NCI-H2107 treated with DMSO at 0.1 percent for 48 hours (cell line): ENCODE results near the gene INSYN1.
"Not testable (repeated sequence)": the region's sequence is repeated elsewhere in the genome, so short reads cannot be mapped to it uniquely, and the experiment has no call there.

Source experiments
- DNase-seq: peaks from one replicate; lab custom pipeline; 2025; ENCODE audit not compliant: unreplicated experiment; lab: John Stamatoyannopoulos, UW

Gene INSYN1

DNA sequence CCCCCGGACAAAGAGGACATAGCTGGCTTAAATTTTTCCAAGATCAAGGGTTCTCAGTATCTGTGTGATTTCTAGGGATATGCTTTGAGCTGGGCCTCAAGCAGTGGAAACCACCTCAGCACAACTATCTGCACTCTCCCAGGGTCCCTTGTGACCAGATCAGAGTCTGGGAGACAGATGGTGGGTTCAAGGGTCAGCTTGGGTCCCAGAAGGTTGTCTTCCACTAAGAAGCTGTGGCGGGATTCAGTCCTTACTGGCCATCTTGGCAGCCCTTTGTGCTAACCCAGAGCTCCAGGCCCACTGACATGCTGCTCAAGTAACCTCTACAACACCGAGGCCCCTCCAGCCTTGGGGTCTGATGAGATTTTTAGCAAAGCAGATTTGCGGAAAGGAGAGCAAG is 2.7 kb downstream of the INSYN1 start:
- DNase-seq, result no peak

DNA sequence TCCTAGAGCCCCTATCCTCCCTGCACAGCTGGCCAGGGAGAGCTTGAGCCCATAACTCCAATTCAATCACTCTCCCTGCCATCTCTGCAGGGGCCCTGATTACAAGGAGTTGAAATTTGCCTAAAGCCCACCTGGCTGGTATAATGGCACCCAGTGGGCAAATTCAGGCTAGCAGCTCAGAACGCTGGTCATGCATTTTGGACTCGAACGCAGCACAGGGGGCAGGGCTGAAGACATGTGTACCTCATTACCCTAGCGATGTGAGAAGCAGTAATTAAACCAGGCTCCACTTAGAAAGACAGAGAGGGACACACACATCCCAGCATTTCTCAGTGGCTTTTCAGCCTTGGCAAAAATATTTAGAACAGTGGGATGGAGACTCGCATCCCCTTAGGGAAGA is 3.2 kb downstream of the INSYN1 start:
- no peak for DNase-seq

DNA sequence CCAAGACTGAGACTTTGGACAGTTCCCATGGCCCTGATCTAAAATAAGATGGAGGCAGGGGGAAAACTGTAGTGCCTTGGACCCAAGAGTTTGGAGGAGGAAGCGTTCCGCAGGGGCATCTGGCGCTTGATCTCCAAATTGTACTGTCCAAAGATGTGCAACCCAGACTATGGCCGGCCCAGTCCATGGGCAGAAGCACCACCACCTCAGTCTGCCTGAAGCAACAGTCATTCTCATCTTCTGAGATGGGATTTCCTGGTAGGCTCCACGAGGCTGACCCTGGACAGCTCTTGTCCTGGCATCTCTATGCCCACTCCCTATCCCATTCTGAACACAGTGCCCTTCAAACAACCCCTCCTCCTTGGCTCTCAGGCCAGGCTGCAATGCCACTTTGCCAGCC is 3.6 kb downstream of the INSYN1 start:
- DNase-seq, result no peak

DNA sequence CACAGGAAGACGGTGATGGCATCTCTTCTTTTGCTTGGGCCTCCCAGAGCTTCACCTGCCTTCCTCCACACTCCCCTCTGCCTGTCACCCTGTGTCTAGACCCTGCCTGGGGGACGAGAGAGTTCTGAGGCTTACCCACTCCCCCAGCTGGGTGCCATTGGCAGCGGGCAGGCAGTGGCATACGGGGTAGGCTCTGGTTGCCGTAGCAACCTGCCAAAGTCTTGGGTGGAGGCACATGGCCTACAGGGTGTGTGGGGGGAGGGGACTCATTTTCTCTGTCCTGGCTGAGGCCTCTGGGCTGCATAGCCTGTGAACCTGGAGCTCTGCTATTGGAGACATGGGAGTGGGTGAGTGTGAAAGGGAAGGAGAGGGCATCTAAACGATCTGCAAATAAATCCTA is 4.4 kb downstream of the INSYN1 start:
- no peak for DNase-seq

DNA sequence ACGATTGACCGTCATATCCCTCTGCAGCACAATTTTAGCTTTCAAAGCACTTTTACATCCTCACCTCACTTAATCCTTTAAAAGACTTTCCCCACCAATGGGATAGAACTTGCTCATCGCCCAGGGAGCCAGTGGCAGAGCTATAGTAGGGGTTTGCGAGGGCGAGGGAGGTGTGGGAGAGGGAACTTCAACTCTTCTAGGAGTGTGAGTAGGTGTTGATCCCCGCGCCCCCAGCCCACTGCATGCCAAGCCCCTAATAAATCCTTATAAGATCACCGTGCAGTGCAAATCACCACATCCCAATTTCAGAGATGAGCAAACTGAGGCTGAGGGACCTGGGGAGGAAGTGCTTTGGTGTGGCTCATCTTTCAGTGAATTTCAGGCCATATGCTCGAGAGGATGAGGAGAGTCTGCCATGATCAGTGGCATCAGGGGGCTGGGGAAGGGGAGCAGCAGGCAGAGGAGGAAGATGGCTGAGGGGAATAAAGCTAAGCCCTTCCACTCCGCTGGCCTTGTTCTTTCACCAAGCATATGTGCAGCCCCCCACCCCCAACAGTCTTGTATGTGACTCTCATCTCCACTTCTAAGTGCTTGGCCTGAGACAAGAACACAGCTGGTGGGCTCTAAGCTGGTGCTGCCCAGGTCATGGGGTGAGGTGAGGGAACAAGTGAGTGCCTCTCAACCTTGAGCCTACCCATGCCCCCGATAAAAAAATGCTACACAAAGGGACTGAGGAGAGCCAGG is 5.1 kb downstream of the INSYN1 start:
- DNase-seq, result no peak

DNA sequence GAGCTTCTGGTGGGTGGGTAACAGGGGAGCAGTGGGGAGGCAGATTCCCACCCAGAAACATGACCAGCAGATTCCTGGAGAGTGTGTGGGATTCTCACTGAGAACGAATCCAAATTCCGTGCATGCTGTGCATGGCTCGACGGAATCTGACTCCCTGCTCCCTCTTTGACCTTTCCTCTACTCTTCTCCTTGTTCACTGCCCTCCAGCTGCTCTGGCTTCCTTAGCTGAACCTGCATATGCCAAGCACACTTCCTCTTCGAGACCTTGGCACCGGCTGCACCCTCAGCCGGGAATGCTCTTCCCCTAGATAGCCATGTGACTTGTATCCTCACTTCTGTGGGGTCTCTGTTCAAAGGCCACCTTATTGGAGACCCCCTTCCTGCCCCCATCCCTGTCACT is 6.3 kb downstream of the INSYN1 start:
- DNase-seq, result no peak

DNA sequence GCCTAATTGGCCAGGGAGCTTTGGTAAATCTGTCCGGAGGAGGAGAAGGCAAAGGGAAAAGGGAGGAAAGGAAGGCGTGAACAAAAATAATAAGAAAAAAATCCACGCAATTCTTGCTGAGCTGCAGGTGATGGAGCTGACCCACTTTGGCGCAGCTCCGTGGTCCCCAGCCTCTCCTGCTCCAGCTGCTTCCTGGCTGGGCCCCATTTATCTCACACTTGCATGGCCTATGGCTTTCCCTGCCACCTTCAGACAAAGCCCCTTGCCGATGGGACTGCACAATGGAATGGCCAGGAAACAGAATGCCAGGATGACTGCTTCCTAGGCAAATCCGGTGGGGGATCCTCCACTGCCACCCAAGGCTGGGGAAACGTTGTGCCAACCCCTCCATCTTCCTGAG is 6.9 kb downstream of the INSYN1 start:
- DNase-seq, result no peak

DNA sequence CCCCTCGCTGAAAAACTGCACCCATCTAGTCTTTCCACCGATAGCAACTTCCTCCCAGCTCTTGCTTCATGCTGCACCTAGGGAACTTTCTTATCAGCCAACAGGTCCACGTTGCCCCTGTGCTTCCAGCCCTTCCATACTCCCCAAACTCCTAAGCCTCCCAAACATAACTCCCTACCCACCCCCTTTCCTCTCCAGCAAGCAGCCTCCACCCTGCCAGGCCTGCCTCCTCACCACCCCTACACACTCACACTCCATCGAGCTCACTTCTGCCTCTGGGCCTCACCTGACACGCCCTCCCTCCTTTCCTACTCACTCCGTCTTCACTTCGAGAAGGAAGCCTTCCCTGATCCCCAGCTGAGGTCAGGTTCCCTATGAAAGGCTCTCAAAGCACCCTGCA is 8.1 kb downstream of the INSYN1 start:
- DNase-seq, result no peak

DNA sequence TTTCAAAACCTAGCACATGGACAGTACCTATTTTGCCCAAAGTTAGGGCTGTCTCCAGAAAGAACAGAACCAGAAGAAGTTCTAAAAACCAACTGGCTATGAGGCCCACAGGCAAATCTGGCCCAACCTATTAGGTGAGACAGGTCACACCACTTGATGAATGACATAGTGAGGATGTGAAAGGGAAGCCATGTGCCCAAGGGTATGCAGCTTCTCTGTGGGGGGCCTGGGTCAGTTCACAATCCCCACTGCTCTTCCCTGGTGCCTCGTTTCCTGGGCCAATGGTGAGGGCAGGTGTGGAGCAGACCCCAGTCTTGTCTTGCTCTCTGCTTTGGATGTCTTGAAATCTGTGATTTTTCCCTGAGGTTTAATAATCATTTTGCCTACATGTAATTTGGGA is 8.9 kb downstream of the INSYN1 start:
- no peak for DNase-seq

DNA sequence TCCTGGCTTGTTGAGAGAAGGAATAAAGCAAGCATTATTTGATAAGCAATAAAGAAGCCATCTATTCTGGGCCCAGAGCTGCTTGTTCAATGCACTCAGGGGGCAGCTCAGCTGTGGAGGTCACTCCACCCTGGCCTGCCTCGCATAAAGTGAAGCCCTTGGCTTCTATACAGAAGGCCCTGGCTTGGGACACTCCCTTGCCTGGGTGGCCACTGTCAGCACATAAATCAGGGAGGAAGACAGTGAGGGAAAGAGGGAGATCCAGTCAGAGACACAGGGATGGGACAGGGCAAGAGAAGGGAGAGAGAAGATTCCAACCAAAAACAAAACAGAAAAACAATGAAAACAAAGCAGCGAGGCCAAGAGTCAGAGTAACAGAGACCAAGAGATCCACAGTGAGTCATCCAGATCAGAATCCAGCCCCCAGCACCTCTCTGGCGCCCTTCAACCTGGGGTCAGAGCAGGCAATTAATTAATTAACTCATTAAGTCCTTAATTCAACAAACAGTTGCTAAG is 11.8 kb downstream of the INSYN1 start:
- DNase-seq, result no peak

DNA sequence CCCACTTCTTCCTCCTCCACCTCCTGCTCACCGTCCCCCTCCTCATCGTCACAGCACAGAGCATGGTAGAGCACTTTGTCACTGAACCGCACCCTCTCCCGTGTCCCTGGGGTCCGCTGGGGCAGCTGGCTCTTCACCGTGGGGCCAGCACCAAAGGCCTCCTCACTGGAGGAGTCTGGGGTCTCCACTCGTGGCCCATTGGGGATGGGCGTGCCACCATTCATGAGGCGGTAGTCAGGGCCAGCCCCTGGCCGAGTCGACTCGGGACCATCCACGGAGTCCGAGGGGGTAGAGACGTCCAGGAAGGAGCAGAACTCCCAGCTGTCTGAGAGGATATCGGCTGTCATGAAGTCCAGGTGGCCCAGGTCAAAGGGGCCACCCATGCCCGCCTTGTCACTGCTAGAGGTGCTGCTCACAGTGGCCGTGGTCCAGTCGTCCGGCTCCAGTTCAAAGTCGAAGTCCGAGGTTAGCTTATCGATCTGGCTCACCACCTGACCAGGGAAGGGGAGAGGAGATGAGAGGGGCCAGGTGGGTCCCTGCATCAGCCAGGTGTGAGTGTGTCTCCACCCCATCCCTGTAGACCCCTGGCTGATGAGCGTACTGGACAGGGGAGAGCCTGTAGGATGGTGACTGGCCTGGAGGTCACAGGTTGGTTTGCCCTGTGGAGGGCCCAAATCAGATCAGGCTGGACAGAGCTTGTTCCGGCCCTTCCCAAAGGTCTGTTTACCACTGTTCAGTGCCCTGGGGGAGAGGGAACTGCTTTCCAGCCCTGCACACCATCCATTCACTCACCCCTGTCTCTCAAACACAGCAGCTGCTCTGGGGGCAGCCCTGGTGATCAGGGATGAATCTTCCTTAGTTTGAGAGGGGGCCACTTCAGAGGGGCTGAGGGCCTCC is 12.8 kb downstream of the INSYN1 start:
- DNase-seq, result no peak

DNA sequence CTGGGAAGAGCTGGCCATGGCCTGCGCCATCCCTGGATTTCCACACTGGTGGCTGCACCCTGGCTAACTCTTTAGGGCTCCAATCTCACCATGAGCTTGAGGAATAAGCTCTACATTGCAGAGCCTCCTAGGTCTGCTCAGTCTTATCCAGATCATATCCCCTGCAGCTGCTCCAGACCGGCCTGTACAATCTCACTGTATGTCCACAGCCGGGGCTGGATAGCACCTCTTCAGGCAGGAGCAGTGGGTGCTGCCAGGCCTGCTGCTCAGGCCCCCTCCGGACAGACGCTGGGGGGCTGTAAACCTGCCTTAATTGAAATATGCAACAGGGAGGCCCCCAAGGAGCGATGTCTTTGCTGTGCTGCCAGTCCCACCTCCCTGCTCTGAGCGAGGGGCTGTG is 15.6 kb downstream of the INSYN1 start:
- no peak for DNase-seq

DNA sequence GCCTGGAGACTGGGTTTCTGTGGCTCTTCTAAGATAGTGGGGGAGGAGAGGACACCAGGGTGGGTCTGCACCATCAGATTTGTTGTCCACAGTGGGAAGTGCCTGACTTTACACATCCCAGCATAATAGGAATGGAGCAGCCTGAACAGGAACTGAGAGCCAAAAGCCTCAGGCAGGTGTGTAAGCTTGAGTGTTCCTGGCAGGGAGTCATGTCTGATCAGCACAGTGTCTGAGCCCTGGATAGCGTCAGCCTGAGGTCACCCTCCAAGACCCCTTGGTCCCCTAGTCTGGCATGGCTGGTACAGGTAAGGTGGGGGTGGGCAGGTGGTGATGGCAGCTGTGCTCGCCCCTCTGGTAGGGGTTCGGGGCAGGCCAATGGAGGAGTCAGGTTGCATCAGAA is 20.2 kb downstream of the INSYN1 start:
- peak; percentile 36 for DNase-seq

DNA sequence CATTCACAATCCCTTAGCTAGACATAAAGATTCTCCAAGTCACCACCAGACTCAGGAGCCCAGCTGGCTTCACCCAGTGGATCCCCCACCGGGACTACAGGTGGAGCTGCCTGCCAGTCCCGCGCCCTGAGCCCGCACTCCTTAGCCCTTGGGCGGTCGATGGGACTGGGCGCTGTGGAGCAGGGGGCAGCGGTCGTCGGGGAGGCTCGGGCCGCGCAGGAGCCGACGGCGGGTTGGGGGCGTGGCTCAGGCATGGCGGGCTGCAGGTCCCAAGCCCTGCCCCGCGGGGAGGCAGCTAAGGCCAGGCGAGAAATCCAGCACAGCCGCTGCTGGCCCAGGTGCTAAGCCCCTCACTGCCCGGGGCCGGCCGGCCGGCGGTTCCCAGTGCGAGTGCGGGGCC is 21.1 kb downstream of the INSYN1 start:
- DNase-seq, result not testable (repeated sequence)

DNA sequence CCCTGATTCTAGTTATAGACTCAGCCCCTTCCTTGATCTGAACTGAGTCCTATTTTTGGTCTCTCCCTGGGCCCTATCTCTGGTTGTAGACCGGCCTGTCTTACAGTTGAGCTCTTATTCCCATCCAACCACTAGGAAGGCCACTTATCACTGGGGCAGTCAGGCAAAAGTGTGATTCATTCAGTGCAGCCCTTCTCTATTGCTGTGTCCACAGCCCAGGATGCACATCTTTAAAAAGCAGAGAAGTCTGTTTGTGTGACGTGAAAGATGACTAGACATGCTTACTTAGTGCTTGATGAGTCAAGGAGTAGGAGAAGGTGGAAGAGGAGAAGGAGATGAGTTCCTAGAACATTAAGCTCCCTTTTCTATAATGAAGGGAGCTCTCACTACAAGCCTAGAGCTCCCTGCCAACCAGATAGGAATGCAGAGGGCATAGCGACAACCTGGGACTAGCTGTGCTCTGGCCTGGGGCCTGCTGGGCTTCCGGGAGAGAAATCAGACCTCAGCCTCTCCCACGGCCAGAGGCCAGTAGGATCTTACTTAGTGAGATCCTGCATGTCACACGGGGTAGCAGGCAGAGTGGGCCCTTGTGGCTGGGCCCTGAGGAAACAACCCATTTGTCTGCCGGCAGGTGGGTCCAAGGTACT is 25.7 kb downstream of the INSYN1 start:
- no peak for DNase-seq

DNA sequence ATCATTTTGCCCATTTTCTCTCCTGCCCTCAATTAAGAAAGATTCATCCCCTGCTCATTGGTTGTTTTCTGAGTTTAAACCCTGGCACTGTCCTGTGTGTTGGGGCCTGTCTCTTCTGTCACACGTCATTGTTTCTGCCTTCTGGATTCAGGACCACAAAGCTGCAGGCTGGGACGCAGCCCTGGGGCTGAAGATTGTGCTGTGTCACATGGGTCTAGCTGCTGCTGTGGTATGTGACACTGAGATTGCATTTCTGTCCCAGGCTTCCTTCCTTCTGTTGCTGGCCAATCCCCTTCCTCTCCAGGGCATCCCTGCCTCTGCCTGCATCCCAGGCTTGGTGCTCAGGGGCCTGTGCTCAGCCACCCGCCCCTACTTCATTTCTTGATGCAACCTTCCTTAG is 28.9 kb downstream of the INSYN1 start:
- DNase-seq, result no peak

DNA sequence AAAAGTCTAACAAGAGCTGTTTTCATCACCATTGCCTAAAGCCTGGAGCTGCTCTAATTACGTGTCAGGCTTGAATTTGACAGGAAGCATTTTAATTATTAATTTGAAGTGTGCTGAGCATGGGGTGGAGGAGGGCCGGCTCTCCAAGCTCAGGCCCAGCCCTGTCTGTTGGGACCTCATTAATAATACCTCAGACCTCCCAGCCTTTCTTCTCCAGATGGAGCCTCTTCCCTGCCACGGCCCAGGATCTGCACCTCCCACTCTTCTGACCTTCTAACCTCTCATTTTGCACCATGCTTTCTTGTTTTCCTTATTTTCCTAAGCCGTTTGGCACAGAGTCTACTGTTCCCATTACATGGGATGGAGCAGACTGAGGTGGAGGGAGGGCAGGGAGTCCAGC is 30.0 kb downstream of the INSYN1 start:
- no peak for DNase-seq

DNA sequence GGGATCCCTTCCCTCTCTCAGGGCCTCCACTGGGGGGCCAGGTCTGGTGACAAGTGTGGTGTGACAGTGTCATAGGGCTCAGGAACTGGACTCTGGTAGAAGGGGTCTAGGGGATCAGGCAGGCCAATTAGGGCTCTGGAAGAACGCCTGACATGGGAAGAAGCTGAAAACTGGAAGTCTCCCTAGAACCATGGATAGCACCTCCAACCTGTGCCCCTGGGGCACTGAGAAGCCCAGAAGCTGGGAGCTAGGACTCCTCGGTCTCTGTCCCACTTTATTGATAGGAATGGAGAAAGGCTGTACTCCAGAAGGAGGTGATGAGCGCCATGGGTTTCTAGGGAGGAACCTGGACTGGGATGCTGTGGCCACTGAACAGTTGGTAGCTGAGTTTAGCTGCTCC is 30.7 kb downstream of the INSYN1 start:
- DNase-seq, result no peak

DNA sequence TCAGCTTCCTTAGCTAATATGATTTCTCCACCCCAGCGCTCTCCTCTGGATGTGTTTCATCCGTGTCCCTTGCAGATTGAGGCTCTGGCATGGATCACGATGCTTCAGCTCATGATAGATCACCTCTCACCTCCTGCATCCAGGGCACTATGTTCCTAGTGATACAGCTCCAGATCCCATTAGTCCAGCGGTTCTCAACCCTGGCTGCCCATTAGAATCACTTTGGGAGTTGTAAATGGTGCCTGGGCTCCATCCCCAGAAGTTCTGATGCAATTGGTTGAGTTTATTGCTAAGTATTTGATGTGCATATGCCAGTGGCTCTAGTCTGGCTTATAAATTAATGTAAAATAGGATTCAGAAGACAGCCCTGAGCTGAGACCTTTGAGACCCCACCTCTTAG is 34.5 kb downstream of the INSYN1 start:
- no peak for DNase-seq

DNA sequence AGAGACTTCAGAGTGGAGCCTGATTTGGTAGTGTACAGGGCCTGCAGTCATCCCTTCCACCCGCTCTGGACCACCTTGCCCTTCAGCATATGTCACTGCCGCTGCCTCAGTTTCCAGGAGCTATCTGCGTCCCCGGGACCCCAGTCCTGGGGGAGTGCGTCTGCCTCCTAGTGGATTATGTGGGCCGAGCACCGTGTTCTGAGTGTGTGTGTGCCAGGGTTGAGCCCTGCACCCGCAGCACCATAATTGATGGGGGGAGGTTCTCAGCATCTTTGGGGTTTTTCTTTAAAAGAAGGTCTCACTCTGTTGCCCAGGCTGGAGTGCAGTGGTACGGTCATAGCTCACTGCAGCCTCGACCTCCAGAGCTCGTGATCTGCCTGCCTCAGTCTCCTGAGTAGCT is 35.3 kb downstream of the INSYN1 start:
- no peak for DNase-seq

DNA sequence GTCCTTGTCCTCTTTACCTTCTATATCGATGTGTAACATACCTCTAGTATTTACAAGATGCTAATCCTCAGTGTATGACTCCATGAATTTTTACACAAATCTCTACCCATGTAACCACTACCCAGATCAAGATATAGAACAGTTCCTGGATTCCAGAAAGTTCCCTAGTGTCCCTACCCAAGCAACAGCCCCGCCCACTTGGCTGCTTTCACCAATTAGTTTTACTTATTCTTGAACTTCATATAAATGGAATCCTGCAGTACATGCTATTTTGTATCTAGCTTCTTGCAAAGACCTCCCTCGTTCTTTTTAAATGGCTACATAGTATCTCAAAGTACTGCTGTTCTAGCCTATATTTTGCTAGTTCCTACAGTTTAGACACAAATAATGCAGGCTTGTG is 35.9 kb downstream of the INSYN1 start:
- DNase-seq, result no peak

DNA sequence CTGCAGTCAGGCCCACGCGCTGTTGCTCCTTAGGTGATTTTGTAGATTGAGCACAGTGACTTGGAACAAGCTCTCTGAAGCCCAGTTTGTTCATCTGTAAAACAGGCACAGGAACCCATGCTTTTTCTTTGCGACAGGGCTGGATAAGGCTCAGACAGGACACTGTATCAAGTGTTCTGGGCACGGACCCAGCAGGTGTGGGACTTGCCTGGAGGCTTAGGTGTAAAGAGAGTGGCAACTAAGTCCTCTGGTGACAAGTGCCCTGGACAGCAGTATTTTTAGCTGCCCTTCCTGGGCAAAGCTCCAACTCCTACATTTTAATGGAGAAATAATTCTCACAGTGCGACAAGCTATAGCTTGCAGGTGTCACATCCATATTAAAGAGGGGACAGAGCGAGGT is 36.7 kb downstream of the INSYN1 start:
- DNase-seq, result peak; percentile 10
